CD4-positive, alpha-beta T cell treated with Interleukin-2 at 100 ng/mL for 4 hours (primary cell): ENCODE data around the gene KMO.
A peak's percentile ranks its signal among the peaks of the same experiment; 100 is the strongest.

ENCODE experiments used
- DNase-seq: peaks from one replicate; pipeline ENCODE4 v3.0.0-alpha.2; 2020; ENCODE audit warnings: low spot score

Gene KMO

GRCh38 chr1:241630476-241630875 is 98.3 kb downstream of the KMO start:
- DNase-seq: no peak

- DNase-seq: no peak
Measured at GRCh38 chr1:241630899-241631298, 98.7 kb downstream of the KMO start.

- no peak for DNase-seq
Measured at GRCh38 chr1:241631674-241632073, 99.5 kb downstream of the KMO start.

- no peak for DNase-seq
Measured at GRCh38 chr1:241632987-241633386, 100.8 kb downstream of the KMO start.

- DNase-seq: no peak
Measured at GRCh38 chr1:241635556-241636152, 103.5 kb downstream of the KMO start.

- DNase-seq: no peak
Measured at GRCh38 chr1:241636291-241636690, 104.1 kb downstream of the KMO start.

GRCh38 chr1:241637046-241637590 is 104.9 kb downstream of the KMO start:
- DNase-seq: no peak

- DNase-seq: no peak
Measured at GRCh38 chr1:241637604-241638003, 105.4 kb downstream of the KMO start.

GRCh38 chr1:241638099-241638682 is 106.0 kb downstream of the KMO start:
- no peak for DNase-seq

GRCh38 chr1:241638909-241639622 is 106.9 kb downstream of the KMO start:
- no peak for DNase-seq

GRCh38 chr1:241639623-241640148 is 107.5 kb downstream of the KMO start:
- peak; percentile 12 for DNase-seq

- peak; percentile 92 for DNase-seq
Measured at GRCh38 chr1:241640149-241640866, 108.1 kb downstream of the KMO start, which contains the start of the genes CHML and OPN3. Gene CHML (minus strand): TSS chr1:241640369. CDS start chr1:241635766, 4,603 bp downstream. Gene OPN3 (minus strand): TSS chr1:241640369. CDS start chr1:241640254, 115 bp downstream.

GRCh38 chr1:241640867-241641622 is 108.9 kb downstream of the KMO start:
- no peak for DNase-seq

- no peak for DNase-seq
Measured at GRCh38 chr1:241641773-241642592, 109.8 kb downstream of the KMO start.

GRCh38 chr1:241642593-241642944 is 110.4 kb downstream of the KMO start:
- DNase-seq: no peak

- DNase-seq: no peak
Measured at GRCh38 chr1:241644259-241644658, 112.1 kb downstream of the KMO start.

- DNase-seq: no peak
Measured at GRCh38 chr1:241645199-241645598, 113.0 kb downstream of the KMO start.
